ENCODE measurements around the gene CPE.

DNA sequence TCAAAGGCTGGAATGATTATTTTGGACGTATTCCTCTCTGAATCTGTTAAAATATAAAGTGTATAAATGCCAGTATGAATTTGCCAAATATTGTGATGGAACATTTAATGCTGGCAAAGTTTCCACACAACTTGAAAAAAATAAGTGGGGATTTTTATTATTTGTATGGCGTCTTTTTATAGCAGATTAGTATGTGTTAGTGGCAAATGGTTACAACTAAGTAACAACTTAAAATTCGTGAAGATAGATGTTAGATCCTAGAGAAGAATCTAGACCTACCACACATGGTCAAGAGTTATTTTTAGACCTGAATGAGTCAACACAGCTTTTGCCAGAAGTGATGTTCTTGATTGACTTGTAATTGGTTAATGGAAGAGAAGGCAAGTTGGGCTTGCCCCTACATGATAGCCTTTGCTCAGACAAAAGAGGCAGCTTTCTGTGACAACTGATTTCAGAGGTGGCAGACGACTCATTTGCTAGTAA lies 4.8 kb downstream of the CPE start:
- no peak for TF ChIP-seq CTCF (IDR thresholded peaks at IDR 0.05)
- no peak for TF ChIP-seq POLR2A (IDR thresholded peaks at IDR 0.05)

Data from lower leg skin (tissue), 3 donors.